ENCODE measurements around the gene CSTB.

Gene CSTB

DNA sequence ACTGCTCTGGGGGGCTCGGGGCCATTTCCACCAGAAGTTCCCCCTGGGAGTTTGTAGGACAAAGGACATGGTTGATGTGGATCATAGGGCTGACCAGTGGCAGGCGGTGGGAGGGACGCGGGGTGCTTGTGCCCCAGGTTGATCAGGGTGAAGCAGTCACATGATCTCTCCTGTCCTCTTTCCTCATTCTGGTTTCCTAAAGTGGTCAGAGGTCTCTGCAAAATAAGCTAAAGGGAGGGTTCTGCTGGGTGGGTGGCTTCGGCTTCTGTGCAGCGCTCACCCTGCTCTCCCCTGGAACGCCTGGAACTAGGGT lies 48.0 kb downstream of the CSTB start:
- H3K9ac ChIP-seq (ENCODE audit: low read length): no peak overlapping the region
- peaks cover 15% of the 10 kb centered on the region for H3K36me3 ChIP-seq (replicated peaks; ENCODE audit: insufficient read depth, low read length)
- peaks cover 66% of the 10 kb centered on the region for H4K20me1 ChIP-seq (ENCODE audit: insufficient read depth, low read length)
- H3K4me2 ChIP-seq (ENCODE audit: low read depth, low read length): no peak overlapping the region
- no peak overlapping the region for H3K27ac ChIP-seq (ENCODE audit: low read length)
- no peak overlapping the region for H3K4me3 ChIP-seq (ENCODE audit: low read length)
- H3K9me3 ChIP-seq (replicated peaks; ENCODE audit: insufficient read depth, low read length): no peaks in the 10 kb centered on the region
- no peak overlapping the region for H2AFZ ChIP-seq (ENCODE audit: low read length)
- no peaks in the 10 kb centered on the region for H3K4me1 ChIP-seq (ENCODE audit: low read length)
- 0 out of 2 replicates have a peak, but pooled peaks cover 5% of the 10 kb centered on the region for H3F3A ChIP-seq (ENCODE audit: insufficient read depth, low read length)
- DNase-seq: no peak
- no peaks in the 10 kb centered on the region for H3K9me2 ChIP-seq (replicated peaks; ENCODE audit: insufficient read depth, low read length)
- TF ChIP-seq EZH2phosphoT487 (IDR thresholded peaks at IDR 0.05; ENCODE audit: low read length) (no peak), EZH2 (optimal IDR thresholded peaks at IDR 0.05; ENCODE audit: low read depth, low read length) (no peak)
- TF ChIP-seq, protein P1, sequence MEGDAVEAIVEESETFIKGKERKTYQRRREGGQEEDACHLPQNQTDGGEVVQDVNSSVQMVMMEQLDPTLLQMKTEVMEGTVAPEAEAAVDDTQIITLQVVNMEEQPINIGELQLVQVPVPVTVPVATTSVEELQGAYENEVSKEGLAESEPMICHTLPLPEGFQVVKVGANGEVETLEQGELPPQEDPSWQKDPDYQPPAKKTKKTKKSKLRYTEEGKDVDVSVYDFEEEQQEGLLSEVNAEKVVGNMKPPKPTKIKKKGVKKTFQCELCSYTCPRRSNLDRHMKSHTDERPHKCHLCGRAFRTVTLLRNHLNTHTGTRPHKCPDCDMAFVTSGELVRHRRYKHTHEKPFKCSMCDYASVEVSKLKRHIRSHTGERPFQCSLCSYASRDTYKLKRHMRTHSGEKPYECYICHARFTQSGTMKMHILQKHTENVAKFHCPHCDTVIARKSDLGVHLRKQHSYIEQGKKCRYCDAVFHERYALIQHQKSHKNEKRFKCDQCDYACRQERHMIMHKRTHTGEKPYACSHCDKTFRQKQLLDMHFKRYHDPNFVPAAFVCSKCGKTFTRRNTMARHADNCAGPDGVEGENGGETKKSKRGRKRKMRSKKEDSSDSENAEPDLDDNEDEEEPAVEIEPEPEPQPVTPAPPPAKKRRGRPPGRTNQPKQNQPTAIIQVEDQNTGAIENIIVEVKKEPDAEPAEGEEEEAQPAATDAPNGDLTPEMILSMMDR (IDR thresholded peaks at IDR 0.05; ENCODE audit: low read length): no peak
- H3K27me3 ChIP-seq (replicated peaks; ENCODE audit: insufficient read depth, low read length): no peaks in the 10 kb centered on the region
- peaks cover 99% of the 10 kb centered on the region for H3K79me2 ChIP-seq (ENCODE audit: low read length)

DNA sequence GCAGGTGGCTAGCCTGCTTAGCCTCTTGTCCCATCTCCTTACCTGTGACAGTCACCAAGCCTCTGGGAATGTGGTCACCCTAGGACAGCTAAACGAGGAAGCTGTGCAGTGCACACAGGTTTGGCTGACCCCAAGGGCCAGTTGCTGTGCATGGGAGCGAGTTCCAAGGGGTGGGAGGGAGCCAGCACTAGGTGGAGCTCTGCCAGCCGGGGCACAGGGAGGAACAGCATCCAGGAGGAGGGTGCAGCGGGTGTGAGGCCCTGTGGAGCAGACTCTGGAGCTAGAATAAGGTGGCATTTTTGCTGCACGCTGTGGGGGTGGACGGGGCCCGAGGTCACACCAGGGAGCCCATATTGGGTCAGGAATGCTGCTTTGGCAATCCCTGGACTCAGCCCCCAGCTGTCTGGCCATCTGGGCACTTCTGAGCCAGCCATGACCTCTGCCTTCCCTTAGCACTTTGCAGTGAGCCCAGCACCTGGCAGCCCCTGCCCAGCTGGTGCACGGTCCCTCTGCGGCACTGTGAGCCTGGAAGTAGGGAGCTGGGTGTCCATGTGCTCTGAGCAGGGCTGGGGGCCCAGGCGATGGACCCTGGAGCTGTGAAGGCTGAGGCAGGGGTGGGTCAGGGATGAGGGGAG lies 48.5 kb downstream of the CSTB start:
- Histone ChIP-seq H3K9ac (ENCODE audit: low read length) (no peak overlapping the region), H3F3A (ENCODE audit: insufficient read depth, low read length) (0 out of 2 replicates have a peak, but pooled peaks cover 5% of the 10 kb centered on the region), H4K20me1 (ENCODE audit: insufficient read depth, low read length) (peaks cover 67% of the 10 kb centered on the region), H3K36me3 (replicated peaks; ENCODE audit: insufficient read depth, low read length) (peaks cover 15% of the 10 kb centered on the region), H3K4me1 (ENCODE audit: low read length) (no peaks in the 10 kb centered on the region), H3K9me3 (replicated peaks; ENCODE audit: insufficient read depth, low read length) (no peaks in the 10 kb centered on the region), H3K9me2 (replicated peaks; ENCODE audit: insufficient read depth, low read length) (no peaks in the 10 kb centered on the region), H3K4me3 (ENCODE audit: low read length) (no peak overlapping the region), H3K27me3 (replicated peaks; ENCODE audit: insufficient read depth, low read length) (no peaks in the 10 kb centered on the region), H2AFZ (ENCODE audit: low read length) (no peak overlapping the region), H3K79me2 (ENCODE audit: low read length) (peaks cover 100% of the 10 kb centered on the region), H3K4me2 (ENCODE audit: low read depth, low read length) (no peak overlapping the region), H3K27ac (ENCODE audit: low read length) (no peak overlapping the region)
- no peak for DNase-seq
- TF ChIP-seq EZH2 (optimal IDR thresholded peaks at IDR 0.05; ENCODE audit: low read depth, low read length) (no peak), EZH2phosphoT487 (IDR thresholded peaks at IDR 0.05; ENCODE audit: low read length) (no peak)
- TF ChIP-seq, protein P1 (IDR thresholded peaks at IDR 0.05; ENCODE audit: low read length): no peak

DNA sequence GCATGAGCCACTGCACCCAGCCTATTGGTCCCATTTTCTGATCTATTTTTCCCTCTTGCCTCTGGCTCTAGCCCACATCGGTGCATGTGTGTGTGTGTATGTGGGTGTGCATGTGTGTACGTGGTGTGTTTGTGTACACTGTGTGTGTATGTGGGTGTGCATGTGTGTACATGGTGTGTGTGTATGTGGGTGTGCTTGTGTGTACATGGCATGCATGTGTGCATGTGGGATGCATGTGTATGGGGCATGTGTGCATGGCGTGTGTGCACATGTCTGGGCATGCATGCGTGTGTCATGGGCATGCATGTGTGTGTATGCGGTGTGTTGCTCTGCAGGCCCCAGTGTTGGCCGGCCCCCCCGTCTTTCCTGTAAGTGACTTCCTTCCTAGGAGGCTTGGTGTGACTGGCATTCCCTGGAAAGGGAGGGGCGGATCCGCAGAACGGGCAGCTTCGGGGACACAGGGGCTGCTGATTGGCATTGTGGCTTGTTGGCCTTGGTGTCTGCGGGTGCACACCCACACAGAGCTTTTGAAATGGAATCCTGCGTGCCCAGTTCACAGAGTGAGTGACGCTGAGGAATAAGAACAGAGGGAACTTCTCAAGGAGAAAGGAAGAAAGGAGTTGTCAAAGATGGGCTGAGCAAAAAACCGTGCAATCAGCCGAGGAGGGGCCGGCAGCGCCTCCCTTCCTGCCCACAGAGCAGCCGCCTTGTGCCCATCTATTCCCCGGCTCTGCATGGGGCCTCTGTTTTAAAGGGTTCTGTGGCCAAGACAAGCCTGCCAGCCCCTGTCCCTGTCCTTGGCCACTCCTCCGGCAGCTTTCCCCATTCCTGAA lies 49.2 kb downstream of the CSTB start:
- no peak overlapping the region for H2AFZ ChIP-seq (ENCODE audit: low read length)
- H3K27me3 ChIP-seq (replicated peaks; ENCODE audit: insufficient read depth, low read length): no peaks in the 10 kb centered on the region
- H3K9ac ChIP-seq (ENCODE audit: low read length): no peak overlapping the region
- H3K9me3 ChIP-seq (replicated peaks; ENCODE audit: insufficient read depth, low read length): no peaks in the 10 kb centered on the region
- H3F3A ChIP-seq (ENCODE audit: insufficient read depth, low read length): 0 out of 2 replicates have a peak, but pooled peaks cover 5% of the 10 kb centered on the region
- no peak overlapping the region for H3K4me2 ChIP-seq (ENCODE audit: low read depth, low read length)
- peaks cover 15% of the 10 kb centered on the region for H3K36me3 ChIP-seq (replicated peaks; ENCODE audit: insufficient read depth, low read length)
- DNase-seq: no peak
- TF ChIP-seq EZH2 (optimal IDR thresholded peaks at IDR 0.05; ENCODE audit: low read depth, low read length): no peak
- no peak for TF ChIP-seq EZH2phosphoT487 (IDR thresholded peaks at IDR 0.05; ENCODE audit: low read length)
- TF ChIP-seq, protein P1 (IDR thresholded peaks at IDR 0.05; ENCODE audit: low read length): no peak
- no peak overlapping the region for H3K4me3 ChIP-seq (ENCODE audit: low read length)
- peaks cover 72% of the 10 kb centered on the region for H4K20me1 ChIP-seq (ENCODE audit: insufficient read depth, low read length)
- peaks cover 100% of the 10 kb centered on the region for H3K79me2 ChIP-seq (ENCODE audit: low read length)
- H3K4me1 ChIP-seq (ENCODE audit: low read length): no peaks in the 10 kb centered on the region
- no peak overlapping the region for H3K27ac ChIP-seq (ENCODE audit: low read length)
- no peaks in the 10 kb centered on the region for H3K9me2 ChIP-seq (replicated peaks; ENCODE audit: insufficient read depth, low read length)

Measured in MM.1S (cell line).